Stimulated activated CD4-positive, alpha-beta T cell treated with anti-CD3 and anti-CD28 coated beads, TNF-alpha, amount 100 ng/mL, for 4 hours (primary cell): ENCODE results near the gene ABLIM2.

ENCODE experiments used
- DNase-seq, 3 experiments: peaks; one replicate each; pipeline ENCODE4 v3.0.0-alpha.2; 2020; ENCODE audit warnings: low read depth in 3 of 3

Gene ABLIM2

GRCh38 chr4:8136972-8137710 lies 21.5 kb downstream of the ABLIM2 start:
- DNase-seq: no peak

- DNase-seq: no peak
Observed at GRCh38 chr4:8136529-8136928, 22.1 kb downstream of the ABLIM2 start.

- no peak for DNase-seq
Observed at GRCh38 chr4:8135666-8136065, 22.9 kb downstream of the ABLIM2 start.

GRCh38 chr4:8133897-8134563 lies 24.6 kb downstream of the ABLIM2 start:
- DNase-seq: no peak

- no peak for DNase-seq
Observed at GRCh38 chr4:8132947-8133705, 25.5 kb downstream of the ABLIM2 start.

GRCh38 chr4:8132400-8132799 lies 26.2 kb downstream of the ABLIM2 start:
- no peak for DNase-seq

- DNase-seq: no peak
Observed at GRCh38 chr4:8131826-8132225, 26.8 kb downstream of the ABLIM2 start.

- no peak for DNase-seq
Observed at GRCh38 chr4:8131210-8131609, 27.4 kb downstream of the ABLIM2 start.

- no peak for DNase-seq
Observed at GRCh38 chr4:8130346-8131066, 28.1 kb downstream of the ABLIM2 start.

GRCh38 chr4:8129785-8130184 lies 28.8 kb downstream of the ABLIM2 start:
- no peak for DNase-seq

GRCh38 chr4:8129136-8129535 lies 29.5 kb downstream of the ABLIM2 start:
- no peak for DNase-seq

- DNase-seq: no peak
Observed at GRCh38 chr4:8128100-8128856, 30.3 kb downstream of the ABLIM2 start.

GRCh38 chr4:8127051-8127826 lies 31.4 kb downstream of the ABLIM2 start:
- no peak for DNase-seq

- DNase-seq: no peak
Observed at GRCh38 chr4:8126523-8126922, 32.1 kb downstream of the ABLIM2 start.

GRCh38 chr4:8125526-8126056 lies 33.0 kb downstream of the ABLIM2 start:
- DNase-seq: no peak

- DNase-seq: no peak
Observed at GRCh38 chr4:8123870-8124269, 34.7 kb downstream of the ABLIM2 start.

- no peak for DNase-seq
Observed at GRCh38 chr4:8123389-8123788, 35.2 kb downstream of the ABLIM2 start.

GRCh38 chr4:8122746-8123145 lies 35.9 kb downstream of the ABLIM2 start:
- no peak for DNase-seq

- no peak for DNase-seq
Observed at GRCh38 chr4:8121292-8122015, 37.2 kb downstream of the ABLIM2 start.

- no peak for DNase-seq
Observed at GRCh38 chr4:8120501-8120900, 38.1 kb downstream of the ABLIM2 start.
